ENCODE measurements around the gene CBY1. TPM values are rescaled to one million over a fixed set of nuclear protein-coding genes. Genes with fewer than 3 reads are reported as not detected.
"Not testable (repeated sequence)": the region's sequence is repeated elsewhere in the genome, so short reads cannot be mapped to it uniquely, and the experiment has no call there.

The CBY1 gene
- total RNA-seq, 2 experiments from 2014 or later = 3.5 to 12.8 TPM

DNA sequence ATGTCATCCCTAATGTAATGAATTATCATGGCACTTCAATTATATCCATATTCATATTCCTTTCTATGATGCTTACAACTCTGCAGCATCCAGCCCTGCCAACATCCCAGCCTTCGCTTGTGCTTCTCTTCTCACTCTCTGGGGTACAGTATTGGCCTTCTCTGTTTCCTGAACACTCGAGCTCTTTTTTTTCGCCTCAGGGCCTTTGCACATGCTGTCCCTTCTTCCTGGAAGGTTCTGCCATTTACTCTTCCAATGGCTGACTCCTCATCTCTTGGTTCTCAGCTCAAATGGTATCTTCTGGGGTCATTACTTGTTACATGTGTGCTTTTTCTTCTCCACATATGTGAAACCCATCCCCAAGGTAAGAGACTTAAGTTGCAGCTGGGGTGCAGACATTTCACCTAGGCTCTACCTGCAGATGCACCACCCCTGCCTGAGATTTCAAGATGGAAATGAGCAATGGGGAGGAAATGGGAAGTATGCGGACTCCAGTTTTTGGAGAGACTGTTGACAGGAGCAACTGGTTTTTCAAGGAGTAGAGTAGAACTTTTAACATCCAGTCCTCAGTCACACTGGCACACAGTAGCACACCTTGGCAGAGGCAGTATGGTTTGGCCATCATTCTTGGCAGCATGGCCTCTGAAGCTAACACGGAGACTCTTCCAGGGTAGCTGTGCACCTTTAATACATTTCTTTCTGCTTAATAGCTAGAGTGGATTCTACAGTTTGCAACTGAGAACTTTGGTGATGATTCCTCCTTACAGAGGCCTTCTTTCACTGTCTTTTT lies 44.0 kb upstream of the CBY1 start:
- Histone ChIP-seq H3K9me3 (ENCODE audit: low read length) (no peaks in the 10 kb centered on the region), H3K36me3 (ENCODE audit: insufficient read depth, low read length) (no peaks in the 10 kb centered on the region), H3K27ac (ENCODE audit: low read depth, low read length, poor library complexity, severe bottlenecking) (no peak overlapping the region), H3K4me2 (ENCODE audit: low read length) (no peak overlapping the region), H3K9me2 (ENCODE audit: insufficient read depth, low read length) (no peaks in the 10 kb centered on the region), H4K20me1 (ENCODE audit: insufficient read depth, low read length) (no peaks in the 10 kb centered on the region), H2AFZ (ENCODE audit: low read length) (no peak overlapping the region), H3K4me3 (ENCODE audit: low read depth, low read length, poor library complexity, severe bottlenecking) (no peak overlapping the region), H3K4me1 (ENCODE audit: insufficient read depth, low read length, poor library complexity, severe bottlenecking) (no peaks in the 10 kb centered on the region), H3K79me2 (ENCODE audit: insufficient read depth, low read depth, low read length) (no peaks in the 10 kb centered on the region)
- no peak for DNase-seq (ENCODE audit: low spot score)
- intact Hi-C loops (cut with micrococcal nuclease; ENCODE audit: unreplicated experiment) = no loop called here
- BruUV-seq (replicated peaks) = no TSS peak
- ChIA-PET POLR2A (no interaction called here), CTCF (ENCODE audit: unreplicated experiment) (no interaction called here)
- no peak for TF ChIP-seq EZH2phosphoT487 (IDR thresholded peaks at IDR 0.05; ENCODE audit: borderline replicate concordance, low read depth, low read length)
- TF ChIP-seq, protein P1, sequence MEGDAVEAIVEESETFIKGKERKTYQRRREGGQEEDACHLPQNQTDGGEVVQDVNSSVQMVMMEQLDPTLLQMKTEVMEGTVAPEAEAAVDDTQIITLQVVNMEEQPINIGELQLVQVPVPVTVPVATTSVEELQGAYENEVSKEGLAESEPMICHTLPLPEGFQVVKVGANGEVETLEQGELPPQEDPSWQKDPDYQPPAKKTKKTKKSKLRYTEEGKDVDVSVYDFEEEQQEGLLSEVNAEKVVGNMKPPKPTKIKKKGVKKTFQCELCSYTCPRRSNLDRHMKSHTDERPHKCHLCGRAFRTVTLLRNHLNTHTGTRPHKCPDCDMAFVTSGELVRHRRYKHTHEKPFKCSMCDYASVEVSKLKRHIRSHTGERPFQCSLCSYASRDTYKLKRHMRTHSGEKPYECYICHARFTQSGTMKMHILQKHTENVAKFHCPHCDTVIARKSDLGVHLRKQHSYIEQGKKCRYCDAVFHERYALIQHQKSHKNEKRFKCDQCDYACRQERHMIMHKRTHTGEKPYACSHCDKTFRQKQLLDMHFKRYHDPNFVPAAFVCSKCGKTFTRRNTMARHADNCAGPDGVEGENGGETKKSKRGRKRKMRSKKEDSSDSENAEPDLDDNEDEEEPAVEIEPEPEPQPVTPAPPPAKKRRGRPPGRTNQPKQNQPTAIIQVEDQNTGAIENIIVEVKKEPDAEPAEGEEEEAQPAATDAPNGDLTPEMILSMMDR (conservative IDR thresholded peaks at IDR 0.05; ENCODE audit: low read length) = no peak

DNA sequence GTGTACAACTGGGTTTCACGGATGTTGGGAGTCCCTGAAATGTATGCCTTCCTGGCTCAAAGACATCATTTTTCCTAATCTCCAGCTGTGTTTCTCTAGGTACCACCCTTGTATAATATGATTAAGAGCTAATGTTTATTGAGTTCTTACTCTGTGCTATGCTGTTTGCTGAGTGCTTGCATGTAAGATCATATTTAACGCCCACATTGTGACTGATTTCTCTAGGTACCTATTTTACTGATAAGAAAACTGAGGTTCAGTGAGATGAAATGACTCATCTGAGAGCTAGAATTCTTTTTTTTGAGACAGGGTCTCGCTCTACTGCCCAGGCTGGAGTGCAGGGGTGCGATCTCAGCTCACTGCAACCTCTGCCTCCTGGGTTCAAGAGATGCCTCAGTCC lies 42.9 kb upstream of the CBY1 start:
- Histone ChIP-seq H3K36me3 (ENCODE audit: insufficient read depth, low read length) (no peaks in the 10 kb centered on the region), H3K4me2 (ENCODE audit: low read length) (no peak overlapping the region), H3K9me3 (ENCODE audit: low read length) (peaks cover 3% of the 10 kb centered on the region; the same call in 1 of the 2 replicates), H4K20me1 (ENCODE audit: insufficient read depth, low read length) (no peaks in the 10 kb centered on the region), H3K4me3 (ENCODE audit: low read depth, low read length, poor library complexity, severe bottlenecking) (no peak overlapping the region), H2AFZ (ENCODE audit: low read length) (no peak overlapping the region), H3K4me1 (ENCODE audit: insufficient read depth, low read length, poor library complexity, severe bottlenecking) (no peaks in the 10 kb centered on the region), H3K9me2 (ENCODE audit: insufficient read depth, low read length) (no peaks in the 10 kb centered on the region), H3K27ac (ENCODE audit: low read depth, low read length, poor library complexity, severe bottlenecking) (no peak overlapping the region), H3K79me2 (ENCODE audit: insufficient read depth, low read depth, low read length) (no peaks in the 10 kb centered on the region)
- no peak for TF ChIP-seq EZH2phosphoT487 (IDR thresholded peaks at IDR 0.05; ENCODE audit: borderline replicate concordance, low read depth, low read length)
- TF ChIP-seq, protein P1 (conservative IDR thresholded peaks at IDR 0.05; ENCODE audit: low read length) = no peak
- no peak for DNase-seq (ENCODE audit: low spot score)
- no TSS peak for BruUV-seq (replicated peaks)
- ChIA-PET CTCF (ENCODE audit: unreplicated experiment) (interaction anchor here (0.6 kb wide), 1 partner anchor 1431 kb away, joined by 3 read pairs; no protein-coding TSS in a partner anchor), POLR2A (no interaction called here)
- intact Hi-C loops (cut with micrococcal nuclease; ENCODE audit: unreplicated experiment) = no loop called here

DNA sequence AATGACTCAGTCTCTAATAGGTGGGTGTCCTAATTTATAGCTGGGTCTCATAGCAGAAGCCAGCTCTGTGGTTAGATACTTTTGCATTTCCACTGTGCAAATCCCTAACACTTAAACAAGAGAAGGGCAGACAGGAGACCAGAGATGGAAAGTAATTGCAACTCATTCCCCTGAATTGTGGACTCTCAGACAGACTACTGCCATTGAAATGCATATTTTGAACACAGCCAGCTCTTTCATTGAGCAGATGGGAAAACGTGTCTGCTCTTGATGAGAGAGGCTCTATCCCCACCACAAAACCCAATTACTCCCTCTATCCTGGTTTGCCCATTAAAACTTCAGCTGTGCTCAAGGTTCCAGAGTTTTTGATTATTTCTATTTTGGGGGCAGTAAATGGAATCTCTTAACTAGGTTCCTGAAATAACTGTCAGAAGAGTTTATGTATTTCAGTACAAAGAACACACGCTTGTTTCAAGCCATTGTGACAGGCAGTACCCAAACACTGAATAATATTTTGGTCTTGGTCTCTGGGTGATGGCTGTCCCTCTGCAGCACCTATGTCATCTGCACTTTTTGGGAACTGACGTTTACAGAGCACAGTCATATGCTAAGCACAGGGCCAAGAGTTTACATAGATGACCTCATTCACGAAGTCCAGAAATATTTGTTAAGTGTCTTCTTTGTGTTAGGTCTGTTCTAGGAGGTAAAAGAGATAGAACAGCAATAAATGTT lies 41.9 kb upstream of the CBY1 start:
- no peak overlapping the region for H3K4me2 ChIP-seq (ENCODE audit: low read length)
- CTCF ChIA-PET (ENCODE audit: unreplicated experiment) = no interaction called here

DNA sequence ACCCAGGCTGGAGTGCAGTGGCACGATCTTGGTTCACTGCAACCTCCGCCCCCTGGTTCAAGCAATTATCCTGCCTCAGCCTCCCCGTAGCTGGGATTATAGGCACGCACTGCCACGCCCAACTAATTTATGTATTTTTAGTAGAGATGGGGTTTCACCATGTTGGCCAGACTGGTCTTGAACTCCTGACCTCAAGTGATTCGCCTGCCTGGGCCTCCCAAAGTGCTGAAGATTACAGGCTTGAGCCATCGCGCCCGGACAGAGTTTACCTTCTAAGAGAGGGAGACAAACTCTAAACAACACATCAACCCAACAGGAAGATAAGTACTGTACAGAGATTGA lies 41.4 kb upstream of the CBY1 start:
- H3K4me3 ChIP-seq (ENCODE audit: low read depth, low read length, poor library complexity, severe bottlenecking); H2AFZ ChIP-seq (ENCODE audit: low read length); intact Hi-C loops (cut with micrococcal nuclease; ENCODE audit: unreplicated experiment); H3K4me2 ChIP-seq (ENCODE audit: low read length); H3K9me3 ChIP-seq (ENCODE audit: low read length); CTCF ChIA-PET (ENCODE audit: unreplicated experiment); H3K27ac ChIP-seq (ENCODE audit: low read depth, low read length, poor library complexity, severe bottlenecking); H3K9me2 ChIP-seq (ENCODE audit: insufficient read depth, low read length); H3K79me2 ChIP-seq (ENCODE audit: insufficient read depth, low read depth, low read length); DNase-seq (ENCODE audit: low spot score); POLR2A ChIA-PET; BruUV-seq (replicated peaks); H3K4me1 ChIP-seq (ENCODE audit: insufficient read depth, low read length, poor library complexity, severe bottlenecking); H3K36me3 ChIP-seq (ENCODE audit: insufficient read depth, low read length); H4K20me1 ChIP-seq (ENCODE audit: insufficient read depth, low read length): not testable (repeated sequence)

More for the DNA sequence above, 41.9 kb upstream of the CBY1 start:
- Histone ChIP-seq H3K79me2 (ENCODE audit: insufficient read depth, low read depth, low read length) (no peaks in the 10 kb centered on the region), H3K36me3 (ENCODE audit: insufficient read depth, low read length) (no peaks in the 10 kb centered on the region), H3K27ac (ENCODE audit: low read depth, low read length, poor library complexity, severe bottlenecking) (no peak overlapping the region), H4K20me1 (ENCODE audit: insufficient read depth, low read length) (no peaks in the 10 kb centered on the region), H3K4me1 (ENCODE audit: insufficient read depth, low read length, poor library complexity, severe bottlenecking) (no peaks in the 10 kb centered on the region), H3K9me3 (ENCODE audit: low read length) (peaks cover 6% of the 10 kb centered on the region; the same call in 1 of the 2 replicates), H3K4me3 (ENCODE audit: low read depth, low read length, poor library complexity, severe bottlenecking) (no peak overlapping the region), H3K9me2 (ENCODE audit: insufficient read depth, low read length) (no peaks in the 10 kb centered on the region), H2AFZ (ENCODE audit: low read length) (no peak overlapping the region)
- intact Hi-C loops (cut with micrococcal nuclease; ENCODE audit: unreplicated experiment) = no loop called here
- DNase-seq (ENCODE audit: low spot score) = no peak
- TF ChIP-seq EZH2phosphoT487 (IDR thresholded peaks at IDR 0.05; ENCODE audit: borderline replicate concordance, low read depth, low read length) = no peak
- TF ChIP-seq, protein P1 (conservative IDR thresholded peaks at IDR 0.05; ENCODE audit: low read length) = no peak
- no TSS peak for BruUV-seq (replicated peaks)
- POLR2A ChIA-PET = no interaction called here
